ENCODE data around the gene ITGA2.

ITGA2 gene

GRCh38 chr5:53006911-53007890 is 18.0 kb downstream of the ITGA2 start:
- TF ChIP-seq ISL1 (CRISPR knock-in tag; IDR thresholded peaks at IDR 0.05) (0 out of 2 replicates have a peak, but pooled peaks have one; percentile 15), ZNF70 (CRISPR knock-in tag; IDR thresholded peaks at IDR 0.05) (no peak)
- ATAC-seq, result peak; percentile 48

- ATAC-seq, result peak; percentile 63
- no peak for TF ChIP-seq PATZ1 (CRISPR knock-in tag; IDR thresholded peaks at IDR 0.05; ENCODE audit: borderline replicate concordance)
Observed at GRCh38 chr5:53008751-53009150, 19.6 kb downstream of the ITGA2 start.

- TF ChIP-seq PATZ1 (CRISPR knock-in tag; IDR thresholded peaks at IDR 0.05; ENCODE audit: borderline replicate concordance) (no peak), CSDC2 (CRISPR knock-in tag; IDR thresholded peaks at IDR 0.05) (no peak), OSR1 (CRISPR knock-in tag; IDR thresholded peaks at IDR 0.05) (no peak), BACH2 (CRISPR knock-in tag; IDR thresholded peaks at IDR 0.05; ENCODE audit: borderline replicate concordance) (no peak), POU6F1 (CRISPR knock-in tag; IDR thresholded peaks at IDR 0.05; ENCODE audit: borderline replicate concordance, low read depth) (no peak), ZC3H10 (CRISPR knock-in tag; IDR thresholded peaks at IDR 0.05) (no peak), TSHZ2 (CRISPR knock-in tag; IDR thresholded peaks at IDR 0.05) (no peak), GLIS3 (CRISPR knock-in tag; IDR thresholded peaks at IDR 0.05) (no peak), PPARA (CRISPR knock-in tag; IDR thresholded peaks at IDR 0.05; ENCODE audit: borderline replicate concordance) (no peak), ZNF565 (CRISPR knock-in tag; conservative IDR thresholded peaks at IDR 0.05; ENCODE audit: low read depth) (no peak), CSRNP3 (CRISPR knock-in tag; IDR thresholded peaks at IDR 0.05) (no peak), ZFP30 (CRISPR knock-in tag; IDR thresholded peaks at IDR 0.05) (no peak), ZNF70 (CRISPR knock-in tag; IDR thresholded peaks at IDR 0.05) (no peak), CREB5 (CRISPR knock-in tag; IDR thresholded peaks at IDR 0.05; ENCODE audit: low read depth) (no peak)
- ATAC-seq, result no peak
Observed at GRCh38 chr5:53009816-53010215, 20.7 kb downstream of the ITGA2 start.

Measured in SK-N-SH treated with all-trans-retinoic acid at 6 μM for 48 hours (cell line).